ENCODE measurements around the gene ATAD1.
"Not testable (repeated sequence)": the region's sequence is repeated elsewhere in the genome, so short reads cannot be mapped to it uniquely, and the experiment has no call there.

The ATAD1 gene

DNA sequence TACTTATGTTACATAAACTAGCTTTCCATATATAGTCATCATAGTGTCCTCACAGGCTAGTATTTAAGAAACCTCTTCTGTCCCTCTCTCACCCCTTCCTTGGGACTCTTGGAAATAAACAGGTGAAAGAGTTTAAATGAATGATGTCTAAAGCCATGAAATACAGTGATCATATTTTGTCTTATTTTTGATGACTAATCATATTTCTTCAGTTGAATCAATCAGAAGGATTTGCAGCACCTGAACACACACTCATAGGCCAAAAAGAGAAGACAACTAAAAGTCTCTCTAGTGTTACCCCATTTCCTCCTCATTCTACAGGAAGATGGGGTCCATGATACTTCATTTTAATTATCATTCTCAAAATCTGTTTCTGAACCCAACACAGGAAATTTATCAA lies 8.6 kb upstream of the ATAD1 start:
- no peak overlapping the region for H3K4me2 ChIP-seq
- no peak overlapping the region for H3K27ac ChIP-seq
- H3K36me3 ChIP-seq: no peaks in the 10 kb centered on the region
- H3K27me3 ChIP-seq: no peaks in the 10 kb centered on the region
- H3K9me3 ChIP-seq (replicated peaks in 1 of 11): peaks cover 0 to 5% (median 0%) of the 10 kb centered on the region in 11 experiments; a peak in 2 of 22 replicates
- H3K4me3 ChIP-seq: no peak overlapping the region
- no peak for TF ChIP-seq Cebpa-rat (IDR thresholded peaks at IDR 0.05)
- no peaks in the 10 kb centered on the region for H3K4me1 ChIP-seq
- H3K9ac ChIP-seq: no peak overlapping the region
- no peaks in the 10 kb centered on the region for H4K20me1 ChIP-seq

DNA sequence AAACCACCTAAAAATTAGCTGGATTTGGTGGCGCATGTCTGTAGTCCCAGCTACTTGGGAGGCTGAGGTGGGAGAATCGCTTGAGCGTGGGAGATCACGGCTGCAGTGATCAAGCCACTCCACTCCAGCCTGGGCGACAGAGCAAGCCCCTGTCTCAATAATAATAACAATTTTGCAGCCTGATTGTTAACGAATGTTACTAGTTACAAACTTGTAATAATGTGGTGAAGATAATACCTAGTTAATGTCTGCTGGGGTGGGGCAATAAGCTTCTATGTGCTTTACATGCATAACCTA lies 1.2 kb upstream of the ATAD1 start:
- Histone ChIP-seq H4K20me1 (peaks cover 0 to 14% (median 7%) of the 10 kb centered on the region in 11 experiments; a peak in 6 of 22 replicates), H3K27ac (no peak overlapping the region), H3K9me3 (replicated peaks in 1 of 11) (no peaks in the 10 kb centered on the region), H3K4me1 (peaks cover 20 to 31% (median 27%) of the 10 kb centered on the region in 10 experiments), H3K27me3 (no peaks in the 10 kb centered on the region), H3K9ac (no peak overlapping the region), H3K36me3 (peaks cover 2 to 15% (median 3%) of the 10 kb centered on the region in 11 experiments; a peak in 15 of 22 replicates), H3K4me2 (peak overlapping the region; percentile 84 to 98 (median 93); a peak in 20 of 22 replicates), H3K4me3 (peak overlapping the region in 1 of 10 experiments; percentile 87; a peak in 5 of 20 replicates)
- no peak for TF ChIP-seq Cebpa-rat (IDR thresholded peaks at IDR 0.05)

DNA sequence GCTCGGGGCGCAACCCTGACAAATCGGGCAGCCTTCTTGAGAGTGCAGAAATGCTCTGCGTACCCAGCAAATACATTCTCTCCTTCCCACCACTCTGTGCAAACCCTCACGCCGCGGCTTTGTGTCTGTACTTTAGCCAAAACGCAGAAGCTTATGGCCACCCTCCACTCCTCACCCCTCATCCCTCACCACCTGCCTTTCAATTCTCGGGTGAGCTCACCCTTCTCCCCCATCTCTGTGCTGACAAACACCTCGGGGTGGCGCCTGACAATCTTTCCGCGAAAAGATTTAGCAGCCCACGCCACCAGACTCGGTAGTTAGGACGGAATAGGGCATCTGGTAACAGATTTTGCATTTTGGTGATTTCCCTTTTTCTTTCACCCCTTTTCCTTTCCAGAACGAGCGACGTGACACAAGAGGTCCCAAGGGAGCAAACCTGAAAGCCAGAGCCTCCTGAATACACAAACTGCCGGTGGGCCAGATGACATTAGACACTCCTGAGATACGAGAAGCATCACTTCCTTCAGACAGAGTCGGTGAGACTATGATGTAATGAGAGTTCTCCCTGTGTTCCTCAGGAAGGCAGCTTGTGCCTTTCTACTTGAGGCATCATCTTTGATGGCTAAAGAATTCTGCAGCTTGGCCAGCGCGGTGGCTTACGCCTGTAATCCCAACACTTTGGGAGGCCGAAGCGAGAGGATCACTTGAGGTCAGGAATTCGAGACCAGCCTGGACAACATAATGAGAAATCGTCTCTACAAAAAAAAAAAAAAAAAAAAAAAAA lies 671 bp upstream of the ATAD1 start:
- Histone ChIP-seq H3K27ac (peak overlapping the region; percentile 14 to 94 (median 89); a peak in 19 of 22 replicates), H3K9me3 (replicated peaks in 1 of 11) (no peaks in the 10 kb centered on the region)
- TF ChIP-seq Cebpa-rat (IDR thresholded peaks at IDR 0.05): no peak

DNA sequence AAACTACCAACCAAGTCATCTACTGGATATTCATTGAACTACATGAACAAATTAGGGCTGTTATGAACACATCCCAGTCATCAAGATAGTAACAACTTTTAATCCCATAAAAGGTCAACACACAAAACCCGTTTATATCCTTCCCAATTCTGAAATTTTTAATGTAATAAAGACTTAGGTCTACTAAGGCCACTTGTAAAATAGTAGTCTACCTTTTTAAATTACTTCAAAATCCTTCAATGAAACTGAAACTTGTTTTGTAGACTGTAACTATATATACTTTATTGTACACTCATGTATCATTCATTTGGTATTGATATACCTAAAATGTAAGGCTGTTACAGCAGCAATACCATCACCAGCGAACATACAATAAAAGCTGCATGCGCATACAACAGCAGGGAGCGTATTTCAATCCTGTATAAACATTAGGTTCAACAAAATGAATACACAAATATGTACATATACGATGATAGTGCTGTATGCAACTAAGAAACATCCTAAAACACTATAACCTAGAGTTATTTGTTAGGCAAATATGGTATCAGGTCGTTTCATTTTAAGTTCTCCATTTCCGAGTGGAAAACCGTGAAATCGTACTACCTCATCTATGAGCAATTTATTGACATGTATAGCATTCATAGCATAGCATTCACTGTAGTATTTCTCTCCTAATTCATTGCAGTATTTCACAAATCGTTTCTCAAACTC lies 973 bp downstream of the ATAD1 start:
- H4K20me1 ChIP-seq: peaks cover 0 to 14% (median 7%) of the 10 kb centered on the region in 11 experiments; a peak in 6 of 22 replicates
- H3K9me3 ChIP-seq (replicated peaks in 1 of 11): peaks cover 0 to 12% (median 8%) of the 10 kb centered on the region in 11 experiments; a peak in 16 of 22 replicates
- peaks cover 21 to 36% (median 24%) of the 10 kb centered on the region in 11 experiments for H3K36me3 ChIP-seq
- H3K4me2 ChIP-seq: peak overlapping the region; percentile 84 to 98 (median 93)
- H3K9ac ChIP-seq: peak overlapping the region; percentile 82 to 93 (median 89)
- TF ChIP-seq Cebpa-rat (IDR thresholded peaks at IDR 0.05): no peak
- peaks cover 20 to 31% (median 27%) of the 10 kb centered on the region in 10 experiments for H3K4me1 ChIP-seq
- H3K27me3 ChIP-seq: no peaks in the 10 kb centered on the region
- peak overlapping the region; percentile 75 to 89 (median 84) for H3K4me3 ChIP-seq
- peak overlapping the region; percentile 83 to 94 (median 89) for H3K27ac ChIP-seq

More for the DNA sequence above, 671 bp upstream of the ATAD1 start:
- H4K20me1 ChIP-seq: peaks cover 0 to 14% (median 7%) of the 10 kb centered on the region in 11 experiments; a peak in 6 of 22 replicates
- H3K4me1 ChIP-seq: peaks cover 20 to 31% (median 27%) of the 10 kb centered on the region in 10 experiments
- H3K27me3 ChIP-seq: no peaks in the 10 kb centered on the region
- peak overlapping the region; percentile 75 to 89 (median 84) for H3K4me3 ChIP-seq
- H3K4me2 ChIP-seq: peak overlapping the region; percentile 84 to 98 (median 93)
- H3K9ac ChIP-seq: peak overlapping the region; percentile 82 to 93 (median 89)
- H3K36me3 ChIP-seq: peaks cover 7 to 20% (median 8%) of the 10 kb centered on the region in 11 experiments; a peak in 18 of 22 replicates

DNA sequence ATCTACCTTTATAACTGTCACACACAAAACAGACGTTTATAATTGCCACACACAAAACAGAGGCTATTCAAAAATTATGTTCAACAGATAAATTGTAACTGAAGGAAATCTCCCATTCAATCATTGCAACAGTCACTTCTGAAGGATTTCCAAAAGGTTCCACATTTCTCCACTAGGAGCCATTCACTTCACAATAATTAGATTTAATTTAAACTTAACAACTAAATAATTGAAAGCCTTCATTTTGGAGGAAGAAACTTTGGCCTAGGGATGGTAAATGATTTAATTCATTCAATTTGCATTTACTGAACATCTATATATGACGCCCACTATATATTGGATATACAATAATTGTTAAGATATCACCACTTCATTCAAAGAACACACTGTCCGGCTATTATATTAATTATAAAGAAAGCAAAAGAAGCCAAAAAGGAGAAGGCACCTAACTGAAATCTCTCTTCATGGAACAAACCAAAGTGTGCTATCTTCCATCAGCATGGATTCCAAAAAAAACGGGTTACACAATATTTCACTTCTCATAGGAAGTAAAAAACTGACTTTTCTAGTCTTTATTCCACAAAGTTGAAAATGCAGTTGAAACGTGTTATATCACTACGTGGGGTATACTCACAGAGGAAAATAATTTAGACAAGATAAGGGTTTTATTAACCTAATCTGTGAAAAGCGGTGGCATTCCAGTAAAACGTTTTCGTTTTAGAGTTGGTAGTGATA lies 1.7 kb downstream of the ATAD1 start:
- H3K27ac ChIP-seq: peak overlapping the region in 2 of 11 experiments; percentile 89 to 94; a peak in 3 of 22 replicates
- H3K4me1 ChIP-seq: peaks cover 20 to 31% (median 27%) of the 10 kb centered on the region in 10 experiments
- H3K9me3 ChIP-seq (replicated peaks in 1 of 11): peaks cover 0 to 19% (median 13%) of the 10 kb centered on the region in 11 experiments; a peak in 16 of 22 replicates
- peak overlapping the region; percentile 75 to 89 (median 84); a peak in 19 of 20 replicates for H3K4me3 ChIP-seq
- H3K4me2 ChIP-seq: peak overlapping the region; percentile 84 to 98 (median 93)
- peaks cover 0 to 14% (median 7%) of the 10 kb centered on the region in 11 experiments; a peak in 6 of 22 replicates for H4K20me1 ChIP-seq
- H3K27me3 ChIP-seq: no peaks in the 10 kb centered on the region
- no peak for TF ChIP-seq Cebpa-rat (IDR thresholded peaks at IDR 0.05)
- H3K9ac ChIP-seq: peak overlapping the region in 2 of 11 experiments; percentile 89 to 93; a peak in 2 of 22 replicates
- peaks cover 28 to 44% (median 32%) of the 10 kb centered on the region in 11 experiments for H3K36me3 ChIP-seq

DNA sequence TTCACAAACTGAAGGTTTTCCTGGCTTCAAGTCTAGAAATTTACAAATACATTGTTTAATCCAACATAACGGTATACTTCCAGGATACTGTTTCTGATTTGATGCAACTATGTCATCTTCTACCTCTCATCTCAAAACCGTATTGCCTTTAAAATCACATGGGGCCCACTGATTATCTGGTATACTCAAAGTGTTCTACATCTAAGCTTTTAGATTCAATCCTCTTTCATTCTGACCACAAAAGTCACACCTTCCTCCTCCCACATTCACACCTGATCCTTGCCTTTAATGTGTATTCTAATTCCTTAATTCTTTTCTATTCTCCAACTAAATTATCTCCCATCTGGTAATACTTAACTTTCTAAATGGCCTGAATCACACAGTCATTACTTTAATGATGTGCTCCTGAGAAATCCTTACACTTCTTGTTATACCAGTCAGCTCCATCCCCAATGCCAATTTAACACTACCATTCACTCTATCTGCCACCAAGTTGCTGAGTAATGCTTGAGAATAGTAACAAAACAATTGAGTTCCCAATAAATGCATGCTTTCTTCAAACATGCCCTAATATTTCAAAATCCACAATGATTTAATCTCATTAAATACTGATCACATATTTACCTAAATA lies 13.0 kb downstream of the ATAD1 start:
- no peak for TF ChIP-seq Cebpa-rat (IDR thresholded peaks at IDR 0.05)
- Histone ChIP-seq H3K4me2 (no peak overlapping the region), H3K9me3 (replicated peaks in 1 of 11) (peaks cover 57 to 93% (median 89%) of the 10 kb centered on the region in 11 experiments), H3K27ac (no peak overlapping the region), H3K4me1 (no peaks in the 10 kb centered on the region), H3K27me3 (no peaks in the 10 kb centered on the region), H3K9ac (no peak overlapping the region), H3K36me3 (peaks cover 91 to 100% (median 99%) of the 10 kb centered on the region in 11 experiments), H4K20me1 (no peaks in the 10 kb centered on the region; a peak in 2 of 22 replicates), H3K4me3 (no peak overlapping the region)

DNA sequence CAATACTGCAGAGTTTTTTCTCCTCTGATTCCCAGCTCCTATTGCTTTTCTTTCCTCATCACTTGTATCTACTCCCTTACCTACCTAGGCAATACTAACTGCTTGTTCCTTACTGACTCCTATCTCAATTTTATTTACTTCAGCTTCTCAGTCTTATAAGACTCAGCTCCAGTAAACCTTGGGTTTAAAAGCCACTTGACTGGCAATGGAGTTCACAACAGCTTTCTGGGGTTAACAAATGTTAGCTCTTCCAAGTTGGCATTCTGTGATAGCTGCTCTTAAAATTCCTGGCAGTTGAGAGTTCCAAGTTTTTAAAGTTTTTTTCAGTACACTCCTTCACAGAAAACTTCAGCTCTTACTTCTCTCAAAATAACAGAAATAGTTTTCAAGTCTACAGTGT lies 14.2 kb downstream of the ATAD1 start:
- no peak for TF ChIP-seq Cebpa-rat (IDR thresholded peaks at IDR 0.05)
- Histone ChIP-seq H3K27me3 (no peaks in the 10 kb centered on the region), H3K4me3 (no peak overlapping the region), H3K36me3 (peaks cover 86 to 100% (median 95%) of the 10 kb centered on the region in 11 experiments), H3K27ac (no peak overlapping the region), H3K9me3 (replicated peaks in 1 of 11) (peaks cover 50 to 92% (median 87%) of the 10 kb centered on the region in 11 experiments), H4K20me1 (no peaks in the 10 kb centered on the region; a peak in 2 of 22 replicates), H3K4me2 (no peak overlapping the region), H3K4me1 (no peaks in the 10 kb centered on the region), H3K9ac (no peak overlapping the region)

DNA sequence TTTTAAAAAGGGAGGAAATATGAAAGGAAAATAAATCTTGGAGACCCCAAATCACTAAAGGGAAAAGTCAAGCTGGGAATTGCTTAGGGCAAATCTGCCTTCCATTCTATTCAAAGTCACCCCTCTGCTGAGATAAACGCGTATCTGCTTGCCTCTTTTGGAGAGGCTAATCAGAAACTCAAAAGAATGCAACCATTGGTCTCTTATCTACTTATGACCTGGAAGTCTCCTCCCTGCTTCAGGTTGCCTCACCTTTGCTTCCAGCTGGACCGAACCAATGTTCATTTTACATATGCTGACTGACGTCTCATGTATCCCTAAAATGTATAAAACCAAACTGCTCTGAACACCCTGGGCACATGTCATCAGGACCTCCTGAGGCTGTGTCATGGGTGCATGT lies 14.7 kb downstream of the ATAD1 start:
- Histone ChIP-seq H3K4me1 (no peaks in the 10 kb centered on the region; a peak in 1 of 20 replicates), H3K9ac (no peak overlapping the region), H3K4me2 (no peak overlapping the region), H3K9me3 (replicated peaks in 1 of 11) (peaks cover 47 to 92% (median 83%) of the 10 kb centered on the region in 11 experiments), H3K4me3 (no peak overlapping the region), H3K27ac (no peak overlapping the region), H3K36me3 (peaks cover 82 to 99% (median 92%) of the 10 kb centered on the region in 11 experiments), H3K27me3 (no peaks in the 10 kb centered on the region), H4K20me1 (no peaks in the 10 kb centered on the region; a peak in 2 of 22 replicates)
- TF ChIP-seq Cebpa-rat (IDR thresholded peaks at IDR 0.05): no peak

DNA sequence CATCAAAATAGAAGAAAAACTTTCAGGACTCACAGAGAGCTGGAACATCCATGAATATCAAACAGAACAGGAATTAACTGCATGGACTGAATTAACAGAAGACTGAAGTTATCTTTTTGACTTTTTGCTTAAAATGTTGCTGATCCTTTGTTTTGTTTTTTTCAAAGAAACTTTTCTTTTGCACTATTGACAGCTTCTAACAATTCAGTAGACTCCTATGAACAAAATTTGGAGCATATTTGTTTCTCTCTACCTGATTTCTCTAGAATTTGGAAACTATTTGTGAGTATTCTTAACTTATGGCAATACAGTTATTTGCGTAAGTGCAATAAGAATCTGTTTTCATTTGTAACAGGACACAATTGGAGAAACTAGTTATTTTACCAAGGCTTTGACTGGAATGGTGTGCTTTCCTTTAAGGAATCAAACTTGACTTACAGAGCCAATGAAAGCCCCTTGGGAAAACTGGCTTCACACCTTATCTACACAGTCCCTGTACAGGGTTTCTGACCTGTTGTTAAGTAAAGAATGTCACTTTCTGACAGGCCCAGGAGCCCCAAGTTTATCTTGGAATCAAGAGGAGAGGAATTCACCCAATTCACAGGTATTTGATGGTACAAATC lies 16.1 kb downstream of the ATAD1 start:
- H4K20me1 ChIP-seq, H3K9ac ChIP-seq, H3K4me2 ChIP-seq, H3K4me1 ChIP-seq, H3K27ac ChIP-seq, H3K27me3 ChIP-seq: not testable (repeated sequence)
- H3K9me3 ChIP-seq (replicated peaks in 1 of 11): peaks cover 51 to 92% (median 85%) of the 10 kb centered on the region in 11 experiments
- H3K4me3 ChIP-seq: peak overlapping the region in 2 of 10 experiments; percentile 2 to 18; a peak in 2 of 20 replicates
- peaks cover 85 to 99% (median 93%) of the 10 kb centered on the region in 11 experiments for H3K36me3 ChIP-seq

Data from BLaER1 treated with 17β-estradiol and CSF1 and Interleukin-3, amounts not matched to agents 10 nM and 100 nM (cell line).